IMR-90 (cell line): Measurements from ENCODE around the gene MINDY1. TPM values are rescaled to one million over a fixed set of nuclear protein-coding genes. Genes with fewer than 3 reads are reported as not detected.

Experiments used
- ATAC-seq: fragments of 200-7000 bp; cut with Tn5 transposase; 2 replicates; pipeline ENCODE4 v1.9.1; 2020; ENCODE audit warnings: low read depth, mild to moderate bottlenecking, moderate library complexity
- BruUV-seq: library from RNA; stranded (reverse); fragments of 400-500 nt; replicated peaks from 2 replicates; lab custom pipeline; 2021; lab: Mats Ljungman, UMichigan
- CTCF ChIA-PET: fragments of 300-600 bp; formaldehyde crosslinking; extraction: SDS; loops from one replicate; lab custom pipeline; 2021; ENCODE audit warnings: antibody characterized with exemption; lab: Yijun Ruan, JAX
- POLR2A ChIA-PET: fragments of 300-600 bp; sonication (Branson Sonifier 250); formaldehyde crosslinking; loops from one replicate; lab custom pipeline; 2022; ENCODE audit warnings: antibody characterized with exemption; ENCODE audit not compliant: unreplicated experiment; lab: Charles Lee
- DNase-seq: peaks from one replicate; pipeline ENCODE4 v3.0.0; 2013
- H2AFZ ChIP-seq: replicated peaks from 2 replicates; pipeline ENCODE3; 2013; ENCODE audit warnings: low read length, mild to moderate bottlenecking; ENCODE audit not compliant: poor library complexity
- H2AK5ac ChIP-seq: 2 replicates; pipeline ENCODE4 v1.6.1; 2013; ENCODE audit warnings: low read depth, low read length, inconsistent platforms
- H2AK9ac ChIP-seq: replicated peaks from 2 replicates; pipeline ENCODE3; 2013; ENCODE audit warnings: mild to moderate bottlenecking, low read depth, low read length, moderate library complexity; ENCODE audit not compliant: poor library complexity
- H2BK120ac ChIP-seq: 2 replicates; pipeline ENCODE4 v1.6.1; 2013; ENCODE audit warnings: low read depth, low read length, inconsistent platforms
- H2BK15ac ChIP-seq: 3 replicates; pipeline ENCODE4 v1.6.1; 2013; ENCODE audit warnings: low read depth, low read length, inconsistent platforms
- H2BK20ac ChIP-seq: 2 replicates; pipeline ENCODE4 v1.6.1; 2013; ENCODE audit warnings: low read depth, mild to moderate bottlenecking, inconsistent platforms, low read length, moderate library complexity
- H2BK5ac ChIP-seq: 2 replicates; pipeline ENCODE4 v1.6.1; 2013; ENCODE audit warnings: mild to moderate bottlenecking, low read depth, low read length, inconsistent platforms; ENCODE audit not compliant: poor library complexity, severe bottlenecking
- H3K14ac ChIP-seq: replicated peaks from 2 replicates; pipeline ENCODE4 v1.6.1; 2013; ENCODE audit warnings: low read depth, low read length, inconsistent platforms
- H3K18ac ChIP-seq: 2 replicates; pipeline ENCODE4 v1.6.1; 2013; ENCODE audit warnings: low read depth, low read length, control low read depth
- H3K23ac ChIP-seq: 2 replicates; pipeline ENCODE4 v1.6.1; 2013; ENCODE audit warnings: low read depth, low read length, inconsistent platforms
- H3K27ac ChIP-seq: 2 replicates; pipeline ENCODE4 v1.5.1; 2013; ENCODE audit warnings: mild to moderate bottlenecking, control low read depth, low read length; ENCODE audit not compliant: insufficient read depth
- H3K27me3 ChIP-seq: 2 replicates; pipeline ENCODE4 v1.6.1; 2013; ENCODE audit warnings: low read length; ENCODE audit not compliant: control insufficient read depth, insufficient read depth
- H3K36me3 ChIP-seq: 2 replicates; pipeline ENCODE4 v1.6.1; 2013; ENCODE audit warnings: low read length, mixed read lengths; ENCODE audit not compliant: control insufficient read depth, insufficient read depth
- H3K4ac ChIP-seq: 2 replicates; pipeline ENCODE4 v1.6.1; 2013; ENCODE audit warnings: low read depth, low read length, inconsistent platforms
- H3K4me1 ChIP-seq: 2 replicates; pipeline ENCODE4 v1.6.1; 2013; ENCODE audit warnings: low read length, mixed read lengths; ENCODE audit not compliant: control insufficient read depth, insufficient read depth
- H3K4me2 ChIP-seq: 2 replicates; pipeline ENCODE4 v1.6.1; 2013; ENCODE audit warnings: low read depth, mild to moderate bottlenecking, control low read depth, low read length, moderate library complexity
- H3K4me3 ChIP-seq: 2 replicates; pipeline ENCODE4 v1.5.1; 2013; ENCODE audit warnings: low read depth, mild to moderate bottlenecking, control low read depth, low read length, moderate library complexity; ENCODE audit not compliant: insufficient read depth
- H3K56ac ChIP-seq: 2 replicates; pipeline ENCODE4 v1.6.1; 2013; ENCODE audit warnings: low read length, inconsistent platforms; ENCODE audit not compliant: insufficient read depth; ENCODE audit errors: extremely low read depth
- H3K79me1 ChIP-seq, 2 experiments: 2 replicates each; pipeline ENCODE4 v1.6.1; 2013; ENCODE audit warnings: low read length in 2 of 2, inconsistent platforms in 1 of 2, low read depth in 1 of 2
- H3K9ac ChIP-seq: 2 replicates; pipeline ENCODE4 v1.6.1; 2013; ENCODE audit warnings: low read depth, low read length, control low read depth
- H3K9me1 ChIP-seq: 2 replicates; pipeline ENCODE4 v1.6.1; 2013; ENCODE audit warnings: low read length, inconsistent platforms; ENCODE audit not compliant: insufficient read depth
- H3K9me3 ChIP-seq: 2 replicates; pipeline ENCODE4 v1.6.1; 2013; ENCODE audit warnings: low read length; ENCODE audit not compliant: control insufficient read depth, insufficient read depth
- H4K20me1 ChIP-seq: 2 replicates; pipeline ENCODE4 v1.6.1; 2013; ENCODE audit warnings: low read length, inconsistent platforms; ENCODE audit not compliant: insufficient read depth
- H4K5ac ChIP-seq: 2 replicates; pipeline ENCODE4 v1.6.1; 2013; ENCODE audit warnings: mild to moderate bottlenecking, low read depth, low read length, control low read depth
- H4K8ac ChIP-seq, 2 experiments: 2 replicates each; pipeline ENCODE4 v1.6.1; 2013; ENCODE audit warnings: low read depth in 2 of 2, low read length in 2 of 2, control low read depth in 1 of 2, inconsistent platforms in 1 of 2
- H4K91ac ChIP-seq: 2 replicates; pipeline ENCODE4 v1.6.1; 2013; ENCODE audit warnings: low read depth, low read length, inconsistent platforms; ENCODE audit not compliant: insufficient read depth
- BHLHE40 ChIP-seq: fragments of 150-350 bp; IDR thresholded peaks from 2 replicates; pipeline ENCODE4 v1.6.1; 2016; ENCODE audit warnings: mild to moderate bottlenecking, low read depth, low read length
- CEBPB ChIP-seq: IDR thresholded peaks from 2 replicates; pipeline ENCODE4 v1.6.1; 2012; ENCODE audit warnings: low read depth, low read length, improper control_type of control experiment
- CHD1 ChIP-seq: IDR thresholded peaks from 2 replicates; pipeline ENCODE4 v1.6.1; 2012; ENCODE audit warnings: low read depth, low read length, improper control_type of control experiment
- CTCF ChIP-seq: conservative IDR thresholded peaks from 2 replicates; pipeline ENCODE4 v1.5.1; 2012; ENCODE audit warnings: mild to moderate bottlenecking, low read depth, low read length, improper control_type of control experiment
- FOS ChIP-seq: fragments of 150-350 bp; IDR thresholded peaks from 2 replicates; pipeline ENCODE4 v1.6.1; 2016; ENCODE audit warnings: low read depth, low read length
- MAFK ChIP-seq: IDR thresholded peaks from 2 replicates; pipeline ENCODE4 v1.6.1; 2012; ENCODE audit warnings: low read depth, low read length, improper control_type of control experiment
- MAZ ChIP-seq: IDR thresholded peaks from 2 replicates; pipeline ENCODE4 v1.6.1; 2012; ENCODE audit warnings: low read depth, mild to moderate bottlenecking, low read length, improper control_type of control experiment, moderate library complexity, borderline replicate concordance
- MXI1 ChIP-seq: IDR thresholded peaks from 2 replicates; pipeline ENCODE4 v1.6.1; 2012; ENCODE audit warnings: low read depth, mild to moderate bottlenecking, low read length, moderate library complexity, borderline replicate concordance
- NFE2L2 ChIP-seq: fragments of 150-350 bp; IDR thresholded peaks from 2 replicates; pipeline ENCODE4 v1.6.1; 2016; ENCODE audit warnings: low read depth, mild to moderate bottlenecking, low read length
- POLR2A ChIP-seq: IDR thresholded peaks from 2 replicates; pipeline ENCODE4 v1.6.1; 2012; ENCODE audit warnings: mild to moderate bottlenecking, low read depth, low read length
- RAD21 ChIP-seq: IDR thresholded peaks from 2 replicates; pipeline ENCODE4 v1.6.1; 2012; ENCODE audit warnings: low read length, improper control_type of control experiment
- RCOR1 ChIP-seq: IDR thresholded peaks from 2 replicates; pipeline ENCODE4 v1.6.1; 2012; ENCODE audit warnings: mild to moderate bottlenecking, low read length, improper control_type of control experiment; ENCODE audit not compliant: insufficient replicate concordance
- RFX5 ChIP-seq: IDR thresholded peaks from 2 replicates; pipeline ENCODE4 v1.8.0; 2012; ENCODE audit warnings: low read depth, mild to moderate bottlenecking, low read length, moderate library complexity
- SMC3 ChIP-seq: fragments of 150-350 bp; IDR thresholded peaks from 2 replicates; pipeline ENCODE4 v1.6.1; 2016; ENCODE audit warnings: low read depth, mild to moderate bottlenecking, antibody characterized with exemption, low read length, moderate library complexity
- USF2 ChIP-seq: fragments of 150-350 bp; IDR thresholded peaks from 2 replicates; pipeline ENCODE4 v1.6.1; 2017; ENCODE audit warnings: mild to moderate bottlenecking, antibody characterized with exemption, low read length, low read depth
- WGBS, 2 experiments: methylation state at CpG; one replicate each; pipeline versions ENCODE4 v1.1.5 to v1.1.7; 2013; ENCODE audit warnings: missing lambda C conversion rate in 2 of 2; ENCODE audit not compliant: insufficient read length in 1 of 2; ENCODE audit errors: extremely low coverage in 2 of 2; 5-methylcytosine and 5-hydroxymethylcytosine counted together
- dilution Hi-C: fragments of 300-500 bp; cut with HindIII; formaldehyde crosslinking; loops from one replicate; pipeline ENCODE4 v1.14.3; 2018; ENCODE audit warnings: low sequenced_read_pairs; ENCODE audit not compliant: unreplicated experiment
- in situ Hi-C: fragments of 300-500 bp; cut with MboI; formaldehyde crosslinking; loops from 3 replicates; pipeline ENCODE4 v1.14.3; 2019; ENCODE audit warnings: low sequenced_read_pairs, inconsistent platforms, mixed read lengths
- intact Hi-C: fragments of 100-400 bp; cut with micrococcal nuclease; formaldehyde crosslinking; loops from 2 replicates; pipeline ENCODE4 v1.10.0; 2022
- polyA plus RNA-seq, 3 experiments: library from polyadenylated mRNA; depleted of rRNA; stranded (reverse); fragments of >200 nt; gene quantifications; 2 replicates each; pipeline ENCODE4 v1.2.3, GENCODE V29; 2012; ENCODE audit warnings: low replicate concordance in 1 of 3
- total RNA-seq: library from RNA; depleted of rRNA; stranded (reverse); fragments of >200 nt; gene quantifications from 2 replicates; pipeline ENCODE4 v1.2.3, GENCODE V29; 2012
- TF ChIP-seq, protein P1 (sequence below): fragments of 150-350 bp; IDR thresholded peaks from 2 replicates; pipeline ENCODE4 v1.6.1; 2016; ENCODE audit warnings: low read depth, mild to moderate bottlenecking, low read length, moderate library complexity, borderline replicate concordance

The MINDY1 gene
- total and polyA plus RNA-seq, 2 of the 4 experiments (the other 2 are of a cell fraction): 6.6 to 7.3 TPM

GRCh38 chr1:151037032-151037431 lies 30.3 kb upstream of the MINDY1 start:
- no peak overlapping the region for H4K5ac ChIP-seq
- no peaks in the 10 kb centered on the region for H3K4me1 ChIP-seq
- H3K9me3 ChIP-seq: no peaks in the 10 kb centered on the region
- H3K14ac ChIP-seq: no peak overlapping the region
- no peak overlapping the region for H4K8ac ChIP-seq
- H3K79me1 ChIP-seq: no peaks in the 10 kb centered on the region
- ChIA-PET CTCF (interaction anchor here (0.6 kb wide), 1 partner anchor 13 kb away, joined by 3 read pairs; no protein-coding TSS in a partner anchor), POLR2A (no interaction called here)
- no peak for TF ChIP-seq NFE2L2
- TF ChIP-seq CTCF: no peak
- TF ChIP-seq BHLHE40: no peak
- no peak for TF ChIP-seq MAZ
- TF ChIP-seq USF2: no peak
- TF ChIP-seq CEBPB: no peak
- no peak for TF ChIP-seq RFX5
- no peak for TF ChIP-seq POLR2A
- no peak for TF ChIP-seq FOS
- no peak for TF ChIP-seq MAFK
- TF ChIP-seq MXI1: no peak
- TF ChIP-seq CHD1: no peak
- TF ChIP-seq, protein P1, sequence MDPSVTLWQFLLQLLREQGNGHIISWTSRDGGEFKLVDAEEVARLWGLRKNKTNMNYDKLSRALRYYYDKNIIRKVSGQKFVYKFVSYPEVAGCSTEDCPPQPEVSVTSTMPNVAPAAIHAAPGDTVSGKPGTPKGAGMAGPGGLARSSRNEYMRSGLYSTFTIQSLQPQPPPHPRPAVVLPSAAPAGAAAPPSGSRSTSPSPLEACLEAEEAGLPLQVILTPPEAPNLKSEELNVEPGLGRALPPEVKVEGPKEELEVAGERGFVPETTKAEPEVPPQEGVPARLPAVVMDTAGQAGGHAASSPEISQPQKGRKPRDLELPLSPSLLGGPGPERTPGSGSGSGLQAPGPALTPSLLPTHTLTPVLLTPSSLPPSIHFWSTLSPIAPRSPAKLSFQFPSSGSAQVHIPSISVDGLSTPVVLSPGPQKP: no peak
- TF ChIP-seq RAD21: no peak
- TF ChIP-seq SMC3: no peak
- no peak for TF ChIP-seq RCOR1
- no peak overlapping the region for H2BK20ac ChIP-seq
- no peak overlapping the region for H2AK5ac ChIP-seq
- no peak overlapping the region for H2BK5ac ChIP-seq
- no peak overlapping the region for H2AFZ ChIP-seq
- H3K27ac ChIP-seq: no peak overlapping the region
- 40% methylated on average over 1 of the region's 6 CpGs; no CpG with 5 or more reads in 1 of the 2 experiments for WGBS, 2 experiments
- no TSS peak for BruUV-seq
- H3K9me1 ChIP-seq: no peaks in the 10 kb centered on the region
- H3K18ac ChIP-seq: no peak overlapping the region
- no peak overlapping the region for H3K56ac ChIP-seq
- H3K27me3 ChIP-seq: no peaks in the 10 kb centered on the region
- H3K4me3 ChIP-seq: no peak overlapping the region
- no peak overlapping the region for H3K9ac ChIP-seq
- dilution Hi-C loops (no loop called here), intact Hi-C loops (no loop called here), in situ Hi-C loops (loop anchor here (10.0 kb wide), 1 partner anchor 62 kb away; the partner anchor contains the start of gene CERS2)
- no peaks in the 10 kb centered on the region for H4K20me1 ChIP-seq
- no peak overlapping the region for H2BK120ac ChIP-seq
- no peak overlapping the region for H2BK15ac ChIP-seq
- H3K4me2 ChIP-seq: no peak overlapping the region
- no peak overlapping the region for H4K91ac ChIP-seq
- no peak overlapping the region for H3K4ac ChIP-seq
- H3K23ac ChIP-seq: no peak overlapping the region
- no peak for DNase-seq
- peaks cover 16% of the 10 kb centered on the region for H3K36me3 ChIP-seq
- no peak for ATAC-seq
- H2AK9ac ChIP-seq: no peak overlapping the region
